HG03354 (cell line): ENCODE results near the gene KCNC2.
"Not testable (repeated sequence)": the region's sequence is repeated elsewhere in the genome, so short reads cannot be mapped to it uniquely, and the experiment has no call there.

Experiments
- ATAC-seq: cut with Tn5 transposase; IDR thresholded peaks from one replicate; pipeline ENCODE4 v1.9.1; 2021; ENCODE audit warnings: mild to moderate bottlenecking; ENCODE audit not compliant: unreplicated experiment, poor library complexity, severe bottlenecking

Gene KCNC2

GRCh38 chr12:75209812-75210138 lies at the start of gene KCNC2:
Gene KCNC2, minus strand, starts transcription at chr12:75209839.
- no peak for ATAC-seq

DNA sequence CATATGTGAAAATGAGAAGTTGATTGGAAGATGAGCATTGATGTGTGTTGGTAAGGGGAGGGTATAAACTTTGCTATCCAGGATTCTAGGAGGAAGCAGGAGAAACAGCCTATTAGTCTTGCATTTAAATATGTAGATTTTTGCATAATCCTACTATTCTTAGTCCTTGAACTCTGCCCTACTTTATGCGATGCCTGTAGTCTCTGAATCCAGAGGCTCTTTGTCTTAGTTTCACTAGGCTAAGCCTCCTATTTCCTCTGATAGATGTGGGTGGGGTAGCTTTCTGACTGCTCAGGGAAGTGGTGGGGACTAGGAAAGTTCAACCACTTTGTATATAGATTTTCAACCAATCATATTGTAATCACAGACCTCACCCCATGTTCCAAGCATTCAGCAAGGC lies 49.5 kb upstream of the KCNC2 start:
- ATAC-seq = no peak

DNA sequence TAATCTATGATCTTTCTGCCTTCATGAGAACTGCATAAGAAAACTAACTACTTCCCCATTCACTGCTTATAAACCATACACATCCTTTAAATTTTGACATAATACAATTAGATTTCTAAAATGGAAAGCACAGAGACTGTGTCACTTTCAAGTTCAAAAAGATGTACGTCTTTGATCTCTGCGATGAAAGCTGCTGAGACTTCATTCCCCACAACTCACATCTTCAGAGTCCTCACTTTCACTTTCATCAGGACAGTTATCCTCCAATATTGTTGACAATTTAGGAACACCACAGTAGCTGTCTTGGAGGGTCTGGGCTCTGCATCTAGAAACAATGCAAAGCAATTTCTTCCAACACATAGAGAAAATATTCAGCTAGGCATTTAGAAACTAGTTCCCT lies 47.9 kb upstream of the KCNC2 start:
- ATAC-seq = no peak

DNA sequence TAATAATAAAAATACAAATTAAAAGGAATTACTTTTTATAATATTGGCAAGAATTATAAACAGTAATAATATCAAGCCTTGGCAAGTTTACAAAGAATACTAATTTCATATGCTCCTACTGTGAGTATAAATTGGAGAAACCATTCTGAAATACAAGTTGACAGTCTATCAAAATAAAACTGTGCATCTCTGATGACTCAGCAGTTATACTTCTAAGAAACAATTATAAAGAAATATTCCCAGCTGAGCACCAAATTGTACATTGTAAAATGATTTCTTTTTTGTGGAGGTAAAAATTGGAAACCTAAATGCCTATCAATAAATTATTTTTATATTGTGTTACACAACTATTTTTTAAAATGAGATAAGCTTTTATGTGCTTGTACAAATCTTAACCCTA lies 35.5 kb upstream of the KCNC2 start:
- no peak for ATAC-seq

- peak; percentile 90 for ATAC-seq
These were observed 30.3 kb upstream of the KCNC2 start for GRCh38 chr12:75239987-75240386.

DNA sequence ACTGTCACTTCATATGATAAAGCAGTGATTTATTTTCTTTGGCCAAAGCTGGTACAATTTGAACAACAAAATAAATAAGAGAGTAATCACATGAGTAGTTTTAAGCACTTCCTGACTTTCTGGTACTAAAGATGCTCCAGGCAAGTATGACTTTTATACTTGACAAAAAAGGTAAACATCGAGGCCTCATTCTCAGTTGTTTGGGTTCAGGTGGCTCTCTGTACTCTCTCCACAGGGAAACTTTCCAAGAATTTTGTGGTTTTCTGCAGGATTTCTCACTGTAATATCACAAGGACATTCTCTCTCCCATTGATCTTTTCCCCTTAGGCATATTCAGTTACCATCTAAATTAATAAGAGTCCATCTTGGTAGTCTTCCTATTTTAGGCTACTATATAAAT lies 26.6 kb upstream of the KCNC2 start:
- no peak for ATAC-seq

DNA sequence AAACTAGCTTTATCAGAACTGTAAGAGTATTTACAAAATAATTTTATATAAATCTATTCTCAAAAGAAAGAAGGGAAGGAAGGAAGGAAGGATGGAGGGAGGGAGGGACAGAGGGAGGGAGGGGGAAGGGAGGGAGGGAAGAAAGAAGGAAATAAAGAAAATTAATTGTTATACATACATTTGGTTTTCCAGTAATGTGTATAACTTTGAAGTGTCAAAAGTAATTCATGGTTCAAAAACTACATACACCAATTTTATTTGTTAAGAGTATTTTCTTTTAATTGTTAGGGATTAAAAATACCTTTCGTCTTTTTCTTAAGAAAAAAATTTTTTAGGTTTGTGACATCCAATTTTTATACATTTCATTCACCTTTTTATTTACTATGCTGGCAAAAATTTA lies 17.5 kb upstream of the KCNC2 start:
- no peak for ATAC-seq

- ATAC-seq = no peak
These were observed 2.4 kb upstream of the KCNC2 start for GRCh38 chr12:75212072-75212471.

GRCh38 chr12:75208856-75209811 lies 505 bp downstream of the KCNC2 start:
- no peak for ATAC-seq

- no peak for ATAC-seq
These were observed 2.1 kb downstream of the KCNC2 start for GRCh38 chr12:75207338-75208083.

- ATAC-seq = no peak
These were observed 4.1 kb downstream of the KCNC2 start for GRCh38 chr12:75205558-75205957.

DNA sequence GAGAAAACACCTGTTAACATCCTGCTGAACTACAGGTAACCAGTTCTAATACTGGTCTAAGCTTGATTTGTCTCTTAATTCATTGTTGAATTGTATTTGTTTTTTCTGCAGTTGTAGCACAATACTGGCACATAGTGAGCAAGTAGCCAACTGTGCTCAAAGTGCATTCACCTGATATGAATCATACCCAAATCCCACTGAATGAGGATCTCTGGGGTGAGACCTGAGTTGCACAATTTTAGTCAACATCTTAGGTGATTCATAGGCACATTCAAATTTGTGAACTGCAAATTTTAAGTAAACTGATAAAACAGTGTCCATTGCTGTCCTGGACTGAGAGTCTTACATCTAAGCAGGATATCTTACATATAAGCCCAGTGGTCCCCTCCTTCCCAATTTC lies 12.8 kb downstream of the KCNC2 start:
- ATAC-seq = no peak

- no peak for ATAC-seq
These were observed 13.2 kb downstream of the KCNC2 start for GRCh38 chr12:75196408-75196807.

GRCh38 chr12:75194250-75194649 lies 15.4 kb downstream of the KCNC2 start:
- no peak for ATAC-seq

DNA sequence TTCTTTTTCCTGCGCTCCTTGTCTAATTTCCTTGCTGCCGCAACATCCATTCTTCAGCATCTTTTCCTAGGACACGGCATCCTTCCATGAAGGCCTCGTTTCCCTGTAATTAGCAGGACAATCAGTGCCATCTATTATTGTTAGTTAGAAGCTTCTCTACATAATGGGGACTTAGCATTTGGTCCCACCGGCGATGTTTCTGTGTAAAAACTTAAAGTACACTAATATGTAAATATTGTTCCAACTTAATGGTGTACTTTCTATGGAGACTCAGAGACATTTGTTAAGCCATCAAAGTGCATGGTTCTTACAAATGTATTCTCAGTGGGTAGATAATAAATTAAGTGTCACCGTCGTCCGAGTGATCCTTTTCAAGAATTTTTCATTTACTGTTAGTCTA lies 17.4 kb downstream of the KCNC2 start:
- ATAC-seq = no peak

DNA sequence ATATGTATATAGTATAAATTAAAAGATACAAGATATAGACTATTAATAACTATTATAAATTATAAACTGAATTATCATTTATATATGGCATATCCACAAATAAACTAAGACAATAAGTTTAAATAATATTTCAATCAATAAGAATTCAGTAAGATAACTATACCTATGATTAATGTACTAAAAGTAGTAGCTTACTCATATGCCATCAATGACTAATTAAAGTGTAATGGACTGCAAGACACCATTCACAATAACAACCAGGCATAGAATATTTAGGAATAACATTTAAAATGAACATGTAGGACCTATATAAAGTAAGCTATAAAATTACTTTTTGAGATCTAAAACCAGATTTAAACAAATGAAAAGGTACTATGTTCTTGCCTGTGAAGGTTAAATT lies 18.8 kb downstream of the KCNC2 start:
- ATAC-seq = no peak

GRCh38 chr12:75185881-75186280 lies 23.8 kb downstream of the KCNC2 start:
- not testable (repeated sequence) for ATAC-seq

GRCh38 chr12:75184516-75184915 lies 25.1 kb downstream of the KCNC2 start:
- ATAC-seq = no peak

DNA sequence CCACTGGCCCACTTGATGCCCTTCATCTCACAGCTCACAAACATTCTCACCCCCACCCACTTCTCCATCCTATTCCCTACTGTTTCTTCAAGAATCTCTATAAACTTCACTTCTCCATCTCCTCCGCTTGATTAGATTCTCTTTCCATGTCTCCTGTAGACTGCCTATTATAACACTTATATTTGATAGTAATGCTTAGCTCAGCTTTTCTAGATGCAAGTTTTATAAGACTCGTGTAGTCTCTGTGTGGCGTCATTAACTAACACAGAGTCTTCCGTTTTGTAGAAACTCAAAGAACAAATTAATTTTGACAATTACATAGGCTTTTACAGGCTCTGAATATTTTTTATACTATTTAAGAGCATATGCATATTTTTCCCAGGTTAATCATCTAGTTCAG lies 25.7 kb downstream of the KCNC2 start:
- ATAC-seq = no peak

- peak; percentile 72 for ATAC-seq
These were observed 31.6 kb downstream of the KCNC2 start for GRCh38 chr12:75177997-75178396.

- ATAC-seq = no peak
These were observed 37.0 kb downstream of the KCNC2 start for GRCh38 chr12:75172611-75173010.
